SKM-1 treated with dmso at 0.1 percent for 144 hours (cell line): Measurements from ENCODE around the gene RB1.
"Not testable (repeated sequence)": the region's sequence is repeated elsewhere in the genome, so short reads cannot be mapped to it uniquely, and the experiment has no call there.

ENCODE experiments used
- DNase-seq: peaks from one replicate; lab custom pipeline; 2025; ENCODE audit not compliant: unreplicated experiment; lab: John Stamatoyannopoulos, UW

Gene RB1

GRCh38 chr13:48404952-48405351 is 101.4 kb downstream of the RB1 start:
- DNase-seq, result no peak

- no peak for DNase-seq
These were observed 102.3 kb downstream of the RB1 start for GRCh38 chr13:48405875-48406274.

GRCh38 chr13:48410199-48410598 is 106.6 kb downstream of the RB1 start:
- no peak for DNase-seq

- DNase-seq, result no peak
These were observed 107.7 kb downstream of the RB1 start for GRCh38 chr13:48411147-48411794.

DNA sequence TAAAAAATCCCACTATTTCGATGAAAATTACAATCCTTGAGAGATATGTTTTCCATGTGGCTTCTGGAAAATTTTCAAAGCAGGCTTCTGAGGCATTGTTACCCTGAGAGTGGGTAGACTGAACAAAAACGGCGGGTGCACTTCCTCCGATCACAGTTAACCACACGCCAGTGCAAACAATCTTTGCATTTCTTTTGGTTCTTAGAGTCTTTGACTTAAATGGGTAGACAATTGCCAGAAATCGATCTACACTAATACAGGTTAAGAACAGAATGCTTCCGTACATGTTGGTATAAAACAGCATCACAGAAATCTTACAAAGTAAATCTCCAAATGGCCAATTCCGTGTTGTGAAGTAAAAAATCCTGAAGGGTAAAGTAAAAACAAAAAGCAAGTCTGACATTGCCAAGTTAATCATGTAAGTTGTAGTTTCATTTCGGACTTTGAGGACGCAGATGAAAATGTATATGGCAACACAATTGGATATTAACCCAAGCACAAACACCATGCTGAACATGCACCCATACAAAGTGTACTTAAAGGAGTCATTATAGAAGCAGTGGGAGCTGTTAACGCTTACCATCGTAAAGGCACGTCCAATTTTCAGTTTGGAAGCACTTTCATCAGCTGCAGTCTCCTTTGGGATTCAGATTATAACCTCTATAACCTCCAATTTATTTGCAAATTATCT is 108.4 kb downstream of the RB1 start:
- DNase-seq, result no peak

GRCh38 chr13:48412881-48413351 is 109.4 kb downstream of the RB1 start, which contains the start of gene LPAR6:
TSS of gene LPAR6 (minus strand) at chr13:48413113. CDS start at chr13:48412423, 690 bp downstream.
- no peak for DNase-seq

DNA sequence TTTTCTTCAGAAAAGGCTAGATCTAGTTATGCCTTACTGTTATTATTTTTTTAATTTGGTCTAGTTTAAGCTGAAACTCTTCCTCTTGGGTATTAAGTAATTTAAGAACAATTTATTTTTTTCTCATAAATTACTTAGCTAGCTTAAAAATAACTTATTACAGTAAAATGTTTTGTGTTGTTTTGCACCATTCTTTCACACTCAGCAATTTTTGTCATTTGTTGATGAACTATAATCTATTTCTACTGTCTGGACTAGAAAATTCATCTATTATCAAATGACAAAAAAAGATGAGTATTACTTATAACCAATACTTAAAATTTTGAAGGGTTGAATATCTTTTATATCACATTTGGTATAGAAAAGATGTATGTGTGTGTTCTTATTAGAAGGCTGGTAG is 111.0 kb downstream of the RB1 start:
- DNase-seq, result no peak

GRCh38 chr13:48415516-48415915 is 112.0 kb downstream of the RB1 start:
- DNase-seq, result no peak

DNA sequence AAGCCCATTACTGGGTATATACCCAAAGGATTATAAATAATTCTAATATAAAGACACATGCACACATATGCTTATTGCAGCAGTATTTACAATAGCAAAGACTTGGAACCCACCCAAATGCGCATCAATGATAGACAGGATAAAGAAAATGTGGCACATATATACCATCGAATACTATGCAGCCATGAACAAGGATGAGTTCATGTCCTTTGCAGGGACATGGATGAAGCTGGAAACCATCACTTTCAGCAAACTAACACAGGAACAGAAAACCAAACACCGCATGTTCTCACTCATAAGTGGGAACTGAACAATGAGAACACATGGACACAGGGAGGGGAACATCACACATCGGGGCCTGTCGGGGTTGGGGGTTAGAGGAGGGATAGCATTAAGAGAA is 118.5 kb downstream of the RB1 start:
- not testable (repeated sequence) for DNase-seq

GRCh38 chr13:48424212-48424611 is 120.7 kb downstream of the RB1 start:
- DNase-seq, result no peak

GRCh38 chr13:48426052-48426451 is 122.5 kb downstream of the RB1 start:
- DNase-seq, result no peak

GRCh38 chr13:48426755-48427298 is 123.3 kb downstream of the RB1 start:
- not testable (repeated sequence) for DNase-seq

GRCh38 chr13:48429036-48429435 is 125.5 kb downstream of the RB1 start:
- no peak for DNase-seq

GRCh38 chr13:48429886-48430285 is 126.3 kb downstream of the RB1 start:
- DNase-seq, result no peak

GRCh38 chr13:48431431-48431830 is 127.9 kb downstream of the RB1 start:
- no peak for DNase-seq

DNA sequence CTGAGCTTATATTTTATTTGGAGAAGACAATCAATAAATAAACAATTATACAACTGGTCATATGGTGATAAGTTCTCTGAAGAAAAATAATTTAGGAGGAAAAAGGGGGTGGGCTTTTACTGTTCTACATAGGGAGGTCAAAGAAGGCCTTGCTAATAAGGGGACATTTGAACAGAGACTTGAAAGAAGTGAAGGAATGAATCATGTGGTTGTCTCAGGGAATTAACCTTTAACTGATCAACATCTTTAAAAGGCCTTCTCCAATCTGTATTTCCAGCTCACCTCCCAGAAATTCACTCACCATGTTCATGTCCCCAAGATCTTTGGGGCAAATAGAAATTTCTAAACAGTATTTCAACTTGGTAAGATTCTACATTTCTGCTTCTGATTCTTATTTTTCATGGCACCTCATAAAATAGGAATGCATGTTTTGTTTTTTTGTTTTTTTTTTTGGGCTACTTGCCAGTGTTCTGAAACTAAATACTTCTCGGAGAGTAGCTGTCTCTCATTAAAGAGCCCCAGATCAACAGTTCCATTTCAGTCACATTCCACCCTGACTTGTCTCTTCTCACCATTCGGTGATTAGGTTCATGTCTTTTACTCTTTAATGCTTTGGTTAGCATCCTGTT is 128.6 kb downstream of the RB1 start:
- DNase-seq, result no peak

DNA sequence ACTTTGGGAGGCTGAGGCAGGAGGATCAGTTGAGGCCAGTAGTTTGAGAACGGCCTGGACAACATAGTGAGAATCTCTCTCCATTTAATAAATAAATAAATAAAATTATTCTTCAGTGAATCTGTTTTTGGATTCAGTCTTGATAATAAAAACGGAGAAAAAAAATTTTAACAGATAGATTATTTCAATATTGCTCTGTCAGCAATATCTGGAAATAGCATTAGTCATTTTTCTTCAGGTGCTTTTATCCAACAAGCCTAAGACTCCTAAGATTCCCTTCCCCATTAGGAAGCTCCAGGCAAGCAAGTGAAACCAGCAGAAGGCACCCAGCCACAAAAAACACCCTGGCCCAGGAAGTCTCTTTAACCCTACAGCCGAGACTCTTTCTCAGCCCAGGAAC is 130.6 kb downstream of the RB1 start:
- DNase-seq, result no peak

DNA sequence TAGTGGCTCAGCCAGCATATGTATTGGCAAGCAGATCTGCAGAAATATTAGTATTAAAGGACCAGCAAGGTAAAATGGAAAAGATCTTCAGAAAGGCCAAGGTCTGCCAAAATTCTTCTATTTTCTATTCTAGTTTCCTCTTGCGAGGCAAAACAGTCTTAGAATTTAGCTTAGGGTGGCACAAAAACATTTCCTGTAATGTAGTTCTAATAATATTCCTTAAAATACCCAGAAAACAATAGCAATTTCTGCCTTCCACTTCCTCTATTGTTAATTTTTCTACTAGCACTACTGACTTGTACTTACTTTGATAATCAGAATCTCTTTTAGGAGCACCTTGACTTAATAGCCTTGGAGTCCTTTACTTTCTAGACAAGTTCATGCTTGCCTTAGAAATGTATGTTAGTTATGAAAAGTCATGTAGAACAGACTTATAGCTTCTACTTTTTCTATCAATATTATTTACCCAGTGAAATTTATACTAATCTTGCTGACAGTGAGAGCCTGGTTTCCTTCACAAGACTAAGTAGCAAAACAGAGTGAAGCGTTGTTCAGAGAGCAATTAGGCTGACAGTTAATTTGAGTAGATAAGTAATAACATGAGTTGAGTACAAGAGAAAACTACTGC is 133.2 kb downstream of the RB1 start:
- DNase-seq, result no peak

DNA sequence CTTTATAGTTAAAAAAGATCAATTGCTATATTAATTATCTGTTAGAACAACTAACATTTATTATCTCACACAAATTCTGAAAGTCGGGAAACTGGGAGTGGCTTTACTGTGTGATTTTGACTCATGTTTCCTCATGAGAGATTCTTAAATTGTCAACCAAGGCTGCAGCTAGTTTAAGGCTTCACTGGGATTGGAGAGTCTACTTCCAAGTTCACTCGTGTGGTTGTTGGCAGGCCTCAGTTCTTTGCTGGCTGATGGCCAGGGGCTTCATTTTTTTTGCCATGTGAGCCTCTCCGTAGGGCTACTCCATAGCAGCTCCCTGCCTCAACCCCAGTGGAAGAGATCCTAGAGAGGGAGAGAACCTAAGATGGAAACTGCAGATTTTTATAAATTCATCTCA is 133.8 kb downstream of the RB1 start:
- DNase-seq, result no peak

- no peak for DNase-seq
These were observed 140.1 kb downstream of the RB1 start for GRCh38 chr13:48443442-48444208.

GRCh38 chr13:48446464-48446863 is 142.9 kb downstream of the RB1 start:
- DNase-seq, result peak; percentile 13
